Sigmoid colon (tissue), 7 donors: ENCODE results near the gene LUZP4. TPM values are rescaled to one million over a fixed set of nuclear protein-coding genes. Genes with fewer than 3 reads are reported as not detected.

Experiments
- DNase-seq: peaks from one replicate; pipeline ENCODE4 v3.0.0-alpha.2; 2019
- H3K27ac ChIP-seq, 4 donors: fragments of 200-600 bp; sonication (generic); one replicate each; pipeline ENCODE4 v1.5.1; 2016 to 2019; ENCODE audit warnings: mild to moderate bottlenecking in 1 of 4
- H3K27me3 ChIP-seq, 3 donors: fragments of 200-600 bp; sonication (generic); one replicate each; pipeline ENCODE4 v1.5.1; 2019; ENCODE audit warnings: mild to moderate bottlenecking in 1 of 3
- H3K36me3 ChIP-seq, 4 donors: fragments of 200-600 bp; sonication (generic); one replicate each; pipeline ENCODE4 v1.5.1; 2016 to 2019
- H3K4me1 ChIP-seq, 4 donors: fragments of 200-600 bp; sonication (generic); one replicate each; pipeline ENCODE4 v1.5.1; 2017 to 2019
- H3K4me3 ChIP-seq, 4 donors: fragments of 200-600 bp; sonication (generic); one replicate each; pipeline ENCODE4 v1.5.1; 2017 to 2019; ENCODE audit warnings: mild to moderate bottlenecking in 2 of 4, moderate library complexity in 1 of 4
- H3K9me3 ChIP-seq, 4 donors: fragments of 200-600 bp in 3 of 4; sonication (generic) in 3 of 4; one replicate each; pipeline versions ENCODE4 v1.5.1 to v1.6.1; 2013 to 2019
- CTCF ChIP-seq, 4 experiments: fragments of 450-650 bp in 3 of 4; fragments of 200-600 bp in 1 of 4; IDR thresholded peaks; one replicate each; pipeline ENCODE4 v1.5.1; 2016 to 2019; ENCODE audit warnings: antibody characterized with exemption in 4 of 4, mild to moderate bottlenecking in 3 of 4, moderate library complexity in 2 of 4
- EP300 ChIP-seq, 4 donors: sonication (generic); formaldehyde crosslinking; IDR thresholded peaks; one replicate each; pipeline ENCODE4 v1.6.1; 2017; ENCODE audit warnings: antibody characterized with exemption in 4 of 4
- POLR2A ChIP-seq, 2 donors: fragments of 450-650 bp; IDR thresholded peaks; one replicate each; pipeline ENCODE4 v1.6.1; 2016; ENCODE audit warnings: antibody characterized with exemption in 2 of 2, mild to moderate bottlenecking in 2 of 2, moderate library complexity in 2 of 2
- POLR2AphosphoS5 ChIP-seq, 4 donors: sonication (generic); formaldehyde crosslinking; IDR thresholded peaks; one replicate each; pipeline ENCODE4 v1.6.1; 2017; ENCODE audit warnings: antibody characterized with exemption in 4 of 4
- WGBS, 2 donors: extraction: QIAGEN DNeasy Blood & Tissue Kit; methylation state at CpG; one replicate each; pipeline ENCODE4 v1.1.7; 2013; 5-methylcytosine and 5-hydroxymethylcytosine counted together
- intact Hi-C: fragments of 100-400 bp; cut with DNase I; formaldehyde crosslinking; loops from one replicate; pipeline ENCODE4 v1.15.1; 2023
- polyA plus RNA-seq, 3 donors: library from polyadenylated mRNA; stranded (reverse); fragments of 200-250 nt; gene quantifications; one replicate each; pipeline ENCODE4 v1.2.3, GENCODE V29; 2013
- total RNA-seq, 4 donors: library from RNA; depleted of rRNA; stranded (reverse); fragments of >200 nt; gene quantifications; one replicate each; pipeline ENCODE4 v1.1.0, GENCODE V29; 2016
- donor health status: healthy with polysubstance abuse.
- donor health status: Bipolar disorder and iron deficiency.
- donor health status: healthy.

The LUZP4 gene
- total and polyA plus RNA-seq, 7 donors = not detected

- WGBS, 2 donors = 22 to 46% methylated on average over 3 of the region's 3 CpGs
- Histone ChIP-seq H3K9me3 (no peaks in the 10 kb centered on the region), H3K36me3 (no peaks in the 10 kb centered on the region), H3K4me3 (no peak overlapping the region), H3K4me1 (peaks cover 0 to 17% (median 2%) of the 10 kb centered on the region in 4 donors), H3K27me3 (no peaks in the 10 kb centered on the region), H3K27ac (peak overlapping the region in 2 of 4 donors; percentile 45 to 54)
- no peak for DNase-seq
- TF ChIP-seq EP300 (IDR thresholded peaks at IDR 0.05) (no peak), POLR2A (IDR thresholded peaks at IDR 0.05) (no peak), CTCF (IDR thresholded peaks at IDR 0.05) (no peak), POLR2AphosphoS5 (IDR thresholded peaks at IDR 0.05) (no peak)
- intact Hi-C loops = no loop called here
These were observed 30.2 kb upstream of the LUZP4 start for GRCh38 chrX:115259238-115259875.

- 97 to 98% methylated on average over 3 of the region's 3 CpGs for WGBS, 2 donors
- peak overlapping the region in 1 of 4 donors; percentile 54 for H3K27ac ChIP-seq
- TF ChIP-seq POLR2AphosphoS5 (IDR thresholded peaks at IDR 0.05) (no peak), POLR2A (IDR thresholded peaks at IDR 0.05) (no peak), EP300 (IDR thresholded peaks at IDR 0.05) (no peak), CTCF (IDR thresholded peaks at IDR 0.05) (no peak)
- intact Hi-C loops = no loop called here
- no peaks in the 10 kb centered on the region for H3K9me3 ChIP-seq
- no peak for DNase-seq
- H3K27me3 ChIP-seq = no peaks in the 10 kb centered on the region
- H3K4me3 ChIP-seq = no peak overlapping the region
- H3K4me1 ChIP-seq = peaks cover 0 to 17% (median 2%) of the 10 kb centered on the region in 4 donors
- no peaks in the 10 kb centered on the region for H3K36me3 ChIP-seq
These were observed 29.2 kb upstream of the LUZP4 start for GRCh38 chrX:115260330-115260729.

DNA sequence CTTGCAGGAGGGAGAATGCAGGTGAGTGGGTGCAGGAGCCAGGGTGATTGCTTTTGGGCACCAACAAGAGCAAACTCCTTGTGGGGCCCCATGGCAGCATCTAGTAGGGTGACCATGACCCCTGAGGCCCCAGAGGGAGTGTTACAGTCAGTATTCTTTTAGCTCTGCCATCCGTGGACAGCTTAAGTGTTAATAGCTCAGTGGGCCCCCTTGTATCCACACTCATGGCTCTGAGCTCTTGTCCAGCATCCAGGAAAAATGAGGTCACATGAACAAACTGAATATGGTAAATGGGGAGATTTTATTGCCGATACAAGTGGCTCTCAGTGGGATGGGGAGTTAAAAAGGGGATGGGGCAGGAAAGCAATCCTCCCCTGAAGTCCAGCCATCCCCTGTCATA is 28.4 kb upstream of the LUZP4 start:
- H3K27ac ChIP-seq = no peak overlapping the region
- no peaks in the 10 kb centered on the region for H3K9me3 ChIP-seq
- H3K4me3 ChIP-seq = no peak overlapping the region
- TF ChIP-seq EP300 (IDR thresholded peaks at IDR 0.05) (no peak), CTCF (IDR thresholded peaks at IDR 0.05) (no peak), POLR2AphosphoS5 (IDR thresholded peaks at IDR 0.05) (no peak), POLR2A (IDR thresholded peaks at IDR 0.05) (no peak)
- H3K4me1 ChIP-seq = peaks cover 0 to 17% (median 2%) of the 10 kb centered on the region in 4 donors
- no peaks in the 10 kb centered on the region for H3K36me3 ChIP-seq
- no peaks in the 10 kb centered on the region for H3K27me3 ChIP-seq
- WGBS, 2 donors = 60 to 73% methylated on average over 2 of the region's 2 CpGs
- intact Hi-C loops = no loop called here
- no peak for DNase-seq

DNA sequence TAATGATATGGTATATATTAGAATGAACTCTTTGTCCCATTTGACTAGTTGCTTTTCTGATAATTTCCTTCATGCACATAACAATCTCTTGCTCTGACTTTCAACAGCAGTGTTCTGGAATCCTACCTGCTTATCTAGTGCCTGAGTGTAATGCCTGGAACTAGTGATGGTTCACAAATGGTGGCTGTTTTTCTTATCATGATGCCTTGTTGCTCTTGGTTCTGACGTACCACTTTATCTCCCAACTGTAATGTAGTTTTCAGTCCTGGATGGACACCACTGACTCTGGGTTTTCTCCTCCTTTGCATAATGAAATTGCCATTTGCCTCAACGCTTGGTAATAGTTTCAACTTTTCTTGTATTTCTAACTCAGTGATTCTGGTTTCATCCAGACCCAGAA is 25.5 kb upstream of the LUZP4 start:
- Histone ChIP-seq H3K4me3 (no peak overlapping the region), H3K9me3 (no peaks in the 10 kb centered on the region), H3K4me1 (peaks cover 0 to 7% (median 0%) of the 10 kb centered on the region in 4 donors), H3K36me3 (no peaks in the 10 kb centered on the region), H3K27me3 (no peaks in the 10 kb centered on the region), H3K27ac (no peak overlapping the region)
- 82 to 92% methylated on average over 2 of the region's 2 CpGs for WGBS, 2 donors
- no peak for DNase-seq
- intact Hi-C loops = no loop called here
- no peak for TF ChIP-seq EP300 (IDR thresholded peaks at IDR 0.05)
- TF ChIP-seq POLR2AphosphoS5 (IDR thresholded peaks at IDR 0.05) = no peak
- TF ChIP-seq CTCF (IDR thresholded peaks at IDR 0.05) = no peak
- TF ChIP-seq POLR2A (IDR thresholded peaks at IDR 0.05) = no peak

GRCh38 chrX:115266300-115266699 is 23.2 kb upstream of the LUZP4 start:
- no peak for DNase-seq
- Histone ChIP-seq H3K36me3 (no peaks in the 10 kb centered on the region), H3K9me3 (no peaks in the 10 kb centered on the region), H3K27ac (no peak overlapping the region), H3K27me3 (no peaks in the 10 kb centered on the region), H3K4me1 (no peaks in the 10 kb centered on the region), H3K4me3 (no peak overlapping the region)
- intact Hi-C loops = no loop called here
- WGBS, 2 donors = 50 to 70% methylated on average over 2 of the region's 2 CpGs
- TF ChIP-seq POLR2A (IDR thresholded peaks at IDR 0.05) (no peak), CTCF (IDR thresholded peaks at IDR 0.05) (no peak), EP300 (IDR thresholded peaks at IDR 0.05) (no peak), POLR2AphosphoS5 (IDR thresholded peaks at IDR 0.05) (no peak)
